SH-SY5Y (cell line): ENCODE data around the gene GPD1L.

Experiments used
- GATA2 ChIP-seq: IDR thresholded peaks from 2 replicates; pipeline ENCODE4 v1.6.1; 2011; ENCODE audit warnings: mild to moderate bottlenecking, low read depth, low read length
- GATA3 ChIP-seq: IDR thresholded peaks from 2 replicates; pipeline ENCODE4 v1.6.1; 2011; ENCODE audit warnings: low read depth, mild to moderate bottlenecking, low read length, moderate library complexity

DNA sequence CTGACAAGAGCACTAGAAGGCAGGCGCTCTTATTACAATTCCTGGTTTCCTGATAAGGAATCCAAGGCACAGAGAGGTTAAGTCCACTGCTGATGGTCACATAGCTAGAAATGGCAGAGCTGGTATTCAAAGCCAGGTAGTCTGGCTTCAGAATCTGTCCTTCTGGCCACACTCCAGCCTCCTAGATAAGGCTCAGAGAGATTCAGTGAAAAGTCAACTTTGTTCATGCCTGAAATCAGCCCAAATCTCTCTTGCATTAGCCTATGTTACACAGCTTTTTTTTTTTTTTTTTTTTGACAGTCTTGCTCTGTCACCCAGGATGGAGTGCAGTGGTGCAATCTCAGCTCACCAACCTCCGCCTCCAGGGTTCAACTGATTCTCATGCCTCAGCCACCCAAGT lies 110.9 kb downstream of the GPD1L start:
- TF ChIP-seq GATA3 (no peak), GATA2 (no peak)
